ENCODE data around the gene HPS6.

Gene HPS6

DNA sequence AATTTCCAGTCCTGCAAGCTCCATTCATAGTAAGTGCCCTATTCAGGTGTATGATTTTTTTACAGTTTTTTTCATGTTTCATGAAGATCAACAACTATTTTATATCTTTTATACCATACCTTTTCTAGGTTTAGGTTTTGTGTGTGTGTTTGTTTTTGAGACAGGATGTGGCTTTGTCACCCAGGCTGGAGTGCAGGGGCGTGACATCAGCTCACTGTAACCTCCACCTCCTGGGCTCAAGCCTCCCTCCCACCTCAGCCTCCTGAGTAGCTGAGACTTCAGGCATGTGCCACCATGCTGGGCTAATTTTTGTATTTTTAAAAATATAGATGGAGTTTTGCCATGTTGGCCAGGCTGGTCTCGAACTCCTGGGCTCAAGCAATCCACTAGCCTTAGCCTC is 44.2 kb upstream of the HPS6 start:
- ATAC-seq, result no peak
- no peak for TF ChIP-seq OSR1 (CRISPR knock-in tag; IDR thresholded peaks at IDR 0.05)
- no peak for TF ChIP-seq ZC3H10 (CRISPR knock-in tag; IDR thresholded peaks at IDR 0.05)
- no peak for TF ChIP-seq RARB (CRISPR knock-in tag; IDR thresholded peaks at IDR 0.05)
- TF ChIP-seq, protein P1, sequence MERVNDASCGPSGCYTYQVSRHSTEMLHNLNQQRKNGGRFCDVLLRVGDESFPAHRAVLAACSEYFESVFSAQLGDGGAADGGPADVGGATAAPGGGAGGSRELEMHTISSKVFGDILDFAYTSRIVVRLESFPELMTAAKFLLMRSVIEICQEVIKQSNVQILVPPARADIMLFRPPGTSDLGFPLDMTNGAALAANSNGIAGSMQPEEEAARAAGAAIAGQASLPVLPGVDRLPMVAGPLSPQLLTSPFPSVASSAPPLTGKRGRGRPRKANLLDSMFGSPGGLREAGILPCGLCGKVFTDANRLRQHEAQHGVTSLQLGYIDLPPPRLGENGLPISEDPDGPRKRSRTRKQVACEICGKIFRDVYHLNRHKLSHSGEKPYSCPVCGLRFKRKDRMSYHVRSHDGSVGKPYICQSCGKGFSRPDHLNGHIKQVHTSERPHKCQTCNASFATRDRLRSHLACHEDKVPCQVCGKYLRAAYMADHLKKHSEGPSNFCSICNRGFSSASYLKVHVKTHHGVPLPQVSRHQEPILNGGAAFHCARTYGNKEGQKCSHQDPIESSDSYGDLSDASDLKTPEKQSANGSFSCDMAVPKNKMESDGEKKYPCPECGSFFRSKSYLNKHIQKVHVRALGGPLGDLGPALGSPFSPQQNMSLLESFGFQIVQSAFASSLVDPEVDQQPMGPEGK (CRISPR knock-in tag; IDR thresholded peaks at IDR 0.05; ENCODE audit: borderline replicate concordance), result no peak
- TF ChIP-seq TCF4 (CRISPR knock-in tag; IDR thresholded peaks at IDR 0.05; ENCODE audit: borderline replicate concordance), result no peak
- TF ChIP-seq CSRNP3 (CRISPR knock-in tag; IDR thresholded peaks at IDR 0.05), result no peak
- no peak for TF ChIP-seq ZNF565 (CRISPR knock-in tag; conservative IDR thresholded peaks at IDR 0.05; ENCODE audit: low read depth)
- TF ChIP-seq, protein P2, sequence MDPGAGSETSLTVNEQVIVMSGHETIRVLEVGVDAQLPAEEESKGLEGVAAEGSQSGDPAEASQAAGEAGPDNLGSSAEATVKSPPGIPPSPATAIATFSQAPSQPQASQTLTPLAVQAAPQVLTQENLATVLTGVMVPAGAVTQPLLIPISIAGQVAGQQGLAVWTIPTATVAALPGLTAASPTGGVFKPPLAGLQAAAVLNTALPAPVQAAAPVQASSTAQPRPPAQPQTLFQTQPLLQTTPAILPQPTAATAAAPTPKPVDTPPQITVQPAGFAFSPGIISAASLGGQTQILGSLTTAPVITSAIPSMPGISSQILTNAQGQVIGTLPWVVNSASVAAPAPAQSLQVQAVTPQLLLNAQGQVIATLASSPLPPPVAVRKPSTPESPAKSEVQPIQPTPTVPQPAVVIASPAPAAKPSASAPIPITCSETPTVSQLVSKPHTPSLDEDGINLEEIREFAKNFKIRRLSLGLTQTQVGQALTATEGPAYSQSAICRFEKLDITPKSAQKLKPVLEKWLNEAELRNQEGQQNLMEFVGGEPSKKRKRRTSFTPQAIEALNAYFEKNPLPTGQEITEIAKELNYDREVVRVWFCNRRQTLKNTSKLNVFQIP (CRISPR knock-in tag; IDR thresholded peaks at IDR 0.05; ENCODE audit: borderline replicate concordance, low read depth), result no peak
- TF ChIP-seq BACH2 (CRISPR knock-in tag; IDR thresholded peaks at IDR 0.05; ENCODE audit: borderline replicate concordance), result no peak
- TF ChIP-seq SNAI2 (CRISPR knock-in tag; IDR thresholded peaks at IDR 0.05), result no peak
- no peak for TF ChIP-seq CSDC2 (CRISPR knock-in tag; IDR thresholded peaks at IDR 0.05)
- no peak for TF ChIP-seq ARNTL (CRISPR knock-in tag; IDR thresholded peaks at IDR 0.05; ENCODE audit: borderline replicate concordance, low read depth)
- TF ChIP-seq ZFP3 (CRISPR knock-in tag; IDR thresholded peaks at IDR 0.05), result no peak
- TF ChIP-seq PPARA (CRISPR knock-in tag; IDR thresholded peaks at IDR 0.05; ENCODE audit: borderline replicate concordance), result no peak
- TF ChIP-seq, protein P3, sequence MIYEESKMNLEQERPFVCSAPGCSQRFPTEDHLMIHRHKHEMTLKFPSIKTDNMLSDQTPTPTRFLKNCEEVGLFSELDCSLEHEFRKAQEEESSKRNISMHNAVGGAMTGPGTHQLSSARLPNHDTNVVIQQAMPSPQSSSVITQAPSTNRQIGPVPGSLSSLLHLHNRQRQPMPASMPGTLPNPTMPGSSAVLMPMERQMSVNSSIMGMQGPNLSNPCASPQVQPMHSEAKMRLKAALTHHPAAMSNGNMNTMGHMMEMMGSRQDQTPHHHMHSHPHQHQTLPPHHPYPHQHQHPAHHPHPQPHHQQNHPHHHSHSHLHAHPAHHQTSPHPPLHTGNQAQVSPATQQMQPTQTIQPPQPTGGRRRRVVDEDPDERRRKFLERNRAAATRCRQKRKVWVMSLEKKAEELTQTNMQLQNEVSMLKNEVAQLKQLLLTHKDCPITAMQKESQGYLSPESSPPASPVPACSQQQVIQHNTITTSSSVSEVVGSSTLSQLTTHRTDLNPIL (CRISPR knock-in tag; IDR thresholded peaks at IDR 0.05; ENCODE audit: low read depth), result no peak
- TF ChIP-seq ZFP30 (CRISPR knock-in tag; IDR thresholded peaks at IDR 0.05), result no peak

- ATAC-seq, result no peak
- TF ChIP-seq, protein P3 (CRISPR knock-in tag; IDR thresholded peaks at IDR 0.05; ENCODE audit: low read depth), result no peak
- TF ChIP-seq TOX (CRISPR knock-in tag; IDR thresholded peaks at IDR 0.05; ENCODE audit: borderline replicate concordance), result no peak
- TF ChIP-seq ZNF8 (CRISPR knock-in tag; IDR thresholded peaks at IDR 0.05), result no peak
- no peak for TF ChIP-seq ARNTL (CRISPR knock-in tag; IDR thresholded peaks at IDR 0.05; ENCODE audit: borderline replicate concordance, low read depth)
These were observed 40.4 kb upstream of the HPS6 start for GRCh38 chr10:102024799-102025198.

GRCh38 chr10:102027261-102027660 is 37.9 kb upstream of the HPS6 start:
- no peak for ATAC-seq
- TF ChIP-seq RARB (CRISPR knock-in tag; IDR thresholded peaks at IDR 0.05) (no peak), GLIS3 (CRISPR knock-in tag; IDR thresholded peaks at IDR 0.05) (no peak), BACH2 (CRISPR knock-in tag; IDR thresholded peaks at IDR 0.05; ENCODE audit: borderline replicate concordance) (no peak), SNAI2 (CRISPR knock-in tag; IDR thresholded peaks at IDR 0.05) (no peak), ARNTL (CRISPR knock-in tag; IDR thresholded peaks at IDR 0.05; ENCODE audit: borderline replicate concordance, low read depth) (no peak), TOX (CRISPR knock-in tag; IDR thresholded peaks at IDR 0.05; ENCODE audit: borderline replicate concordance) (no peak), CSDC2 (CRISPR knock-in tag; IDR thresholded peaks at IDR 0.05) (no peak), ZC3H10 (CRISPR knock-in tag; IDR thresholded peaks at IDR 0.05) (no peak), ZNF70 (CRISPR knock-in tag; IDR thresholded peaks at IDR 0.05) (no peak), ESRRG (CRISPR knock-in tag; IDR thresholded peaks at IDR 0.05) (no peak), ZFP30 (CRISPR knock-in tag; IDR thresholded peaks at IDR 0.05) (no peak)
- TF ChIP-seq, protein P3 (CRISPR knock-in tag; IDR thresholded peaks at IDR 0.05; ENCODE audit: low read depth), result no peak
- TF ChIP-seq, protein P4, sequence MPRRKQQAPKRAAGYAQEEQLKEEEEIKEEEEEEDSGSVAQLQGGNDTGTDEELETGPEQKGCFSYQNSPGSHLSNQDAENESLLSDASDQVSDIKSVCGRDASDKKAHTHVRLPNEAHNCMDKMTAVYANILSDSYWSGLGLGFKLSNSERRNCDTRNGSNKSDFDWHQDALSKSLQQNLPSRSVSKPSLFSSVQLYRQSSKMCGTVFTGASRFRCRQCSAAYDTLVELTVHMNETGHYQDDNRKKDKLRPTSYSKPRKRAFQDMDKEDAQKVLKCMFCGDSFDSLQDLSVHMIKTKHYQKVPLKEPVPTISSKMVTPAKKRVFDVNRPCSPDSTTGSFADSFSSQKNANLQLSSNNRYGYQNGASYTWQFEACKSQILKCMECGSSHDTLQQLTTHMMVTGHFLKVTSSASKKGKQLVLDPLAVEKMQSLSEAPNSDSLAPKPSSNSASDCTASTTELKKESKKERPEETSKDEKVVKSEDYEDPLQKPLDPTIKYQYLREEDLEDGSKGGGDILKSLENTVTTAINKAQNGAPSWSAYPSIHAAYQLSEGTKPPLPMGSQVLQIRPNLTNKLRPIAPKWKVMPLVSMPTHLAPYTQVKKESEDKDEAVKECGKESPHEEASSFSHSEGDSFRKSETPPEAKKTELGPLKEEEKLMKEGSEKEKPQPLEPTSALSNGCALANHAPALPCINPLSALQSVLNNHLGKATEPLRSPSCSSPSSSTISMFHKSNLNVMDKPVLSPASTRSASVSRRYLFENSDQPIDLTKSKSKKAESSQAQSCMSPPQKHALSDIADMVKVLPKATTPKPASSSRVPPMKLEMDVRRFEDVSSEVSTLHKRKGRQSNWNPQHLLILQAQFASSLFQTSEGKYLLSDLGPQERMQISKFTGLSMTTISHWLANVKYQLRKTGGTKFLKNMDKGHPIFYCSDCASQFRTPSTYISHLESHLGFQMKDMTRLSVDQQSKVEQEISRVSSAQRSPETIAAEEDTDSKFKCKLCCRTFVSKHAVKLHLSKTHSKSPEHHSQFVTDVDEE (CRISPR knock-in tag; IDR thresholded peaks at IDR 0.05), result no peak
- TF ChIP-seq, protein P1 (CRISPR knock-in tag; IDR thresholded peaks at IDR 0.05; ENCODE audit: borderline replicate concordance), result no peak

All from SK-N-SH treated with all-trans-retinoic acid at 6 μM for 48 hours (cell line).